K562 (cell line): ENCODE measurements around the gene ZC3H7B. TPM values are rescaled to one million over a fixed set of nuclear protein-coding genes. Genes with fewer than 3 reads are reported as not detected.
A peak's percentile ranks its signal among the peaks of the same experiment; 100 is the strongest.

Source experiments
- ATAC-seq: fragments of 200-7000 bp; cut with Tn5 transposase; 3 replicates; pipeline ENCODE4 v1.9.1; 2020; ENCODE audit warnings: moderate library complexity
- BruUV-seq: library from RNA; stranded (reverse); fragments of 400-500 nt; replicated peaks from 2 replicates; lab custom pipeline; 2021; lab: Mats Ljungman, UMichigan
- CTCF ChIA-PET: fragments of 300-600 bp; formaldehyde crosslinking; extraction: SDS; loops from one replicate; lab custom pipeline; 2021; ENCODE audit warnings: low intra/inter-chr PET ratio; lab: Yijun Ruan, JAX
- POLR2A ChIA-PET: fragments of 300-600, 350-650 bp; sonication (Branson Sonifier 250); formaldehyde crosslinking; extraction: SDS; loops from one replicate; lab custom pipeline; 2021; ENCODE audit warnings: antibody characterized with exemption, inconsistent platforms; lab: Yijun Ruan, JAX
- DNase-seq, 4 experiments: peaks; one replicate each; pipeline versions ENCODE4 v3.0.0 to v3.0.0-alpha.2; 2011 to 2018; ENCODE audit warnings: low spot score in 3 of 4, mixed read lengths in 3 of 4; ENCODE audit errors: extremely low read depth in 1 of 4
- FAIRE-seq: peaks from 2 replicates; lab custom pipeline; 2011; peaks lifted over from hg19 to GRCh38; lab: Jason Lieb, UNC
- H2AFZ ChIP-seq: 2 replicates; pipeline ENCODE4 v1.6.0; 2011; ENCODE audit warnings: low read depth, low read length, control low read depth, inconsistent platforms
- H3K27ac ChIP-seq: fragments of 200-600 bp; 3 replicates; pipeline ENCODE4 v1.8.0; 2011; ENCODE audit warnings: low read depth, mild to moderate bottlenecking, control low read depth, inconsistent platforms, low read length, moderate library complexity, mixed read lengths; ENCODE audit errors: extremely low read depth
- H3K27me3 ChIP-seq, 2 experiments: fragments of 300-600 bp in 1 of 2; 2 replicates in 1 of 2; 3 replicates in 1 of 2; pipeline versions ENCODE4 v1.6.0 to v1.8.0; 2011; ENCODE audit warnings: inconsistent platforms in 2 of 2, low read length in 2 of 2, mild to moderate bottlenecking in 1 of 2, mixed read lengths in 1 of 2, moderate library complexity in 1 of 2; ENCODE audit not compliant: control insufficient read depth in 2 of 2, insufficient read depth in 2 of 2
- H3K36me3 ChIP-seq: fragments of 300-600 bp; 3 replicates; pipeline ENCODE4 v1.8.0; 2011; ENCODE audit warnings: mild to moderate bottlenecking, low read length, inconsistent platforms; ENCODE audit not compliant: control insufficient read depth, insufficient read depth
- H3K4me1 ChIP-seq, 2 experiments: fragments of 200-600 bp in 1 of 2; replicated peaks in 1 of 2; 2 replicates in 1 of 2; 3 replicates in 1 of 2; pipeline versions ENCODE4 v1.5.1 to v1.8.0; 2011; ENCODE audit warnings: inconsistent platforms in 2 of 2, low read length in 2 of 2, mild to moderate bottlenecking in 1 of 2, mixed read lengths in 1 of 2, moderate library complexity in 1 of 2; ENCODE audit not compliant: control insufficient read depth in 2 of 2, insufficient read depth in 2 of 2
- H3K4me2 ChIP-seq: 2 replicates; pipeline ENCODE4 v1.6.1; 2011; ENCODE audit warnings: low read length, control low read depth, inconsistent platforms, mixed read lengths; ENCODE audit not compliant: insufficient read depth
- H3K4me3 ChIP-seq: fragments of 200-600 bp; sonication (generic), shearing (Covaris generic); 2 replicates; pipeline ENCODE4 v1.5.1; 2016; ENCODE audit warnings: control low read depth, inconsistent platforms
- H3K79me2 ChIP-seq: fragments of 200-600 bp; 3 replicates; pipeline ENCODE4 v1.8.0; 2011; ENCODE audit warnings: low read length, inconsistent platforms; ENCODE audit not compliant: control insufficient read depth, insufficient read depth
- H3K9ac ChIP-seq, 2 experiments: 2 replicates each; pipeline versions ENCODE4 v1.6.0 to v1.6.1; 2011; ENCODE audit warnings: low read depth in 2 of 2, low read length in 2 of 2, control low read depth in 1 of 2, inconsistent platforms in 1 of 2, mild to moderate bottlenecking in 1 of 2, mixed read lengths in 1 of 2; ENCODE audit not compliant: insufficient read depth in 1 of 2
- H3K9me1 ChIP-seq: one replicate; pipeline ENCODE4 v1.6.0; 2011; ENCODE audit warnings: inconsistent platforms, mild to moderate bottlenecking, low read length, moderate library complexity; ENCODE audit not compliant: control insufficient read depth, insufficient read depth
- H3K9me3 ChIP-seq: replicated peaks from 2 replicates; pipeline ENCODE4 v1.5.1; 2011; ENCODE audit warnings: low read depth, low read length, inconsistent platforms; ENCODE audit not compliant: control insufficient read depth, insufficient read depth
- H4K20me1 ChIP-seq: replicated peaks from 2 replicates; pipeline ENCODE4 v1.6.1; 2011; ENCODE audit warnings: low read length, inconsistent platforms, mixed read lengths; ENCODE audit not compliant: control insufficient read depth, insufficient read depth
- ATF3 ChIP-seq, 2 experiments: fragments of 450-650 bp in 1 of 2; sonication (generic) in 1 of 2; formaldehyde crosslinking in 1 of 2; IDR thresholded peaks in 1 of 2; conservative IDR thresholded peaks in 1 of 2; 2 replicates each; pipeline versions ENCODE4 v1.6.1 to v1.8.1; 2016 to 2023; ENCODE audit warnings: mild to moderate bottlenecking in 2 of 2, moderate library complexity in 2 of 2, inconsistent platforms in 1 of 2, missing genetic modification reagents in 1 of 2
- CREM ChIP-seq: IDR thresholded peaks from 2 replicates; pipeline ENCODE4 v1.6.1; 2014; ENCODE audit warnings: antibody characterized with exemption, low read depth
- DPF2 ChIP-seq: fragments of 450-650 bp; IDR thresholded peaks from 2 replicates; pipeline ENCODE4 v1.6.1; 2016
- ETV5 ChIP-seq: sonication (generic); formaldehyde crosslinking; IDR thresholded peaks from 2 replicates; pipeline ENCODE4 v1.4.0; 2020; ENCODE audit warnings: low read depth, mild to moderate bottlenecking, missing genetic modification reagents
- FOS ChIP-seq: IDR thresholded peaks from 3 replicates; pipeline ENCODE4 v1.6.1; 2011; ENCODE audit not compliant: insufficient read length; ENCODE audit errors: extremely low read depth
- FOSL1 ChIP-seq: fragments of 200-800 bp; sonication (Bioruptor generic); conservative IDR thresholded peaks from 2 replicates; pipeline ENCODE4 v1.6.1; 2016; ENCODE audit warnings: missing genetic modification characterization, missing compliant biosample characterization
- FOXA3 ChIP-seq, 2 experiments: fragments of 450-650 bp in 1 of 2; sonication (generic) in 1 of 2; formaldehyde crosslinking; IDR thresholded peaks in 1 of 2; conservative IDR thresholded peaks in 1 of 2; 2 replicates each; pipeline versions ENCODE4 v1.4.0 to v1.8.0; 2020 to 2022; ENCODE audit warnings: mild to moderate bottlenecking in 2 of 2, missing genetic modification reagents in 1 of 2
- FOXM1 ChIP-seq, 2 experiments: fragments of 450-650 bp in 1 of 2; sonication (generic) in 1 of 2; formaldehyde crosslinking in 1 of 2; IDR thresholded peaks; 2 replicates each; pipeline versions ENCODE4 v1.6.1 to v1.9.0; 2017 to 2022; ENCODE audit warnings: low read depth in 2 of 2, mild to moderate bottlenecking in 2 of 2, missing genetic modification reagents in 1 of 2, moderate library complexity in 1 of 2
- GABPA ChIP-seq: fragments of 200-800 bp; sonication (Bioruptor generic); conservative IDR thresholded peaks from 2 replicates; pipeline ENCODE4 v1.6.1; 2016; ENCODE audit warnings: low read depth, missing genetic modification characterization, missing compliant biosample characterization
- JUN ChIP-seq, 2 experiments: sonication (generic) in 1 of 2; formaldehyde crosslinking in 1 of 2; IDR thresholded peaks; 2 replicates each; pipeline versions ENCODE4 v1.6.1 to v1.8.0; 2012 to 2022; ENCODE audit warnings: borderline replicate concordance in 2 of 2, mild to moderate bottlenecking in 2 of 2, improper control_type of control experiment in 1 of 2, low read depth in 1 of 2, low read length in 1 of 2, missing genetic modification reagents in 1 of 2
- JUND ChIP-seq, 2 experiments: IDR thresholded peaks; 2 replicates in 1 of 2; 3 replicates in 1 of 2; pipeline ENCODE4 v1.6.1; 2011; ENCODE audit warnings: borderline replicate concordance in 2 of 2, low read depth in 2 of 2, low read length in 2 of 2, improper control_type of control experiment in 1 of 2, missing biosample characterization in 1 of 2, missing genetic modification characterization in 1 of 2, missing genetic modification reagents in 1 of 2
- SMARCE1 ChIP-seq: fragments of 450-650 bp; IDR thresholded peaks from 2 replicates; pipeline ENCODE4 v1.7.1; 2016; ENCODE audit warnings: mild to moderate bottlenecking
- XRCC3 ChIP-seq: fragments of 450-650 bp; IDR thresholded peaks from 2 replicates; pipeline ENCODE4 v1.6.1; 2017; ENCODE audit warnings: mild to moderate bottlenecking, moderate library complexity
- ZFPM2 ChIP-seq: fragments of 250-450 bp; sonication (Bioruptor Pico); IDR thresholded peaks from 2 replicates; pipeline ENCODE4 v1.5.1; 2022; ENCODE audit warnings: mild to moderate bottlenecking
- ZNF76 ChIP-seq: fragments of 250-450 bp; sonication (Bioruptor Pico); IDR thresholded peaks from 2 replicates; pipeline ENCODE4 v1.4.0; 2020; ENCODE audit warnings: mild to moderate bottlenecking, moderate library complexity, borderline replicate concordance
- WGBS: fragments of 100-300 bp; shearing (Covaris generic); methylation state at CpG from one replicate; pipeline ENCODE4 v1.1.6; 2016; ENCODE audit warnings: low coverage, mixed read lengths; ENCODE audit not compliant: insufficient coverage; ENCODE audit errors: missing lambda C conversion rate; 5-methylcytosine and 5-hydroxymethylcytosine counted together
- in situ Hi-C: fragments of 300-500 bp; cut with MboI; formaldehyde crosslinking; loops from 4 replicates; pipeline ENCODE4 v1.15.0; 2018; ENCODE audit warnings: inconsistent platforms, mixed read lengths
- intact Hi-C: fragments of 100-400 bp; cut with micrococcal nuclease; formaldehyde crosslinking; loops from 2 replicates; pipeline ENCODE4 v1.14.2; 2022
- polyA plus RNA-seq, 8 experiments: library from polyadenylated mRNA; depleted of rRNA in 4 of 8; stranded (reverse) in 5 of 8; unstranded in 3 of 8; fragments of >200 nt; fragmentation: Nextera tagmentation in 2 of 8; fragmentation: Illumina TruSeq in 1 of 8; extraction: Ambion mirVana in 2 of 8; extraction: Trizol in 1 of 8; gene quantifications; 2 replicates each; pipeline versions ENCODE4 v1.2.1 to v1.2.3, GENCODE V29; 2011 to 2014; ENCODE audit warnings: inconsistent platforms in 1 of 8, missing spikeins in 1 of 8
- total RNA-seq, 7 experiments: library from RNA; depleted of rRNA in 6 of 7; stranded (reverse); fragments of >200 nt in 6 of 7; fragmentation: Illumina TruSeq in 2 of 7; extraction: Trizol in 2 of 7; gene quantifications; 2 replicates each; pipeline versions ENCODE4 v1.2.1 to v1.2.3, GENCODE V29; 2011 to 2021; ENCODE audit warnings: low replicate concordance in 1 of 7

ZC3H7B gene
- total and polyA plus RNA-seq, 9 of the 15 experiments (the other 6 are each of a cell fraction or from before 2014, with no cell fraction given), result 0.07 to 49.8 (median 26.8) TPM

GRCh38 chr22:41288245-41288946 lies 12.9 kb upstream of the ZC3H7B start:
- Histone ChIP-seq H3K27me3 (no peaks in the 10 kb centered on the region), H4K20me1 (no peaks in the 10 kb centered on the region), H3K79me2 (peaks cover 24% of the 10 kb centered on the region), H3K36me3 (peaks cover 14% of the 10 kb centered on the region), H3K9me3 (no peaks in the 10 kb centered on the region), H3K4me3 (no peak overlapping the region), H3K9me1 (no peaks in the 10 kb centered on the region), H3K27ac (no peak overlapping the region; the same call in 2 of the 3 replicates), H3K9ac (peak overlapping the region in 1 of 2 experiments; percentile 8; a peak in 1 of 4 replicates), H3K4me1 (peaks cover 12 to 20% of the 10 kb centered on the region in 2 experiments), H3K4me2 (no peak overlapping the region), H2AFZ (peak overlapping the region; percentile 72)
- in situ Hi-C loops, result no loop called here
- FAIRE-seq (no peak), DNase-seq (no peak), ATAC-seq (no peak)
- ChIA-PET POLR2A (interaction anchor here (0.7 to 2.0 kb wide), 2 partner anchors 14 to 1087 kb away, joined by 3 to 11 read pairs; partner anchors contain the start of gene ZC3H7B), CTCF (no interaction called here)
- intact Hi-C loops, result loop anchor here (5.0 to 10.0 kb wide), 2 partner anchors 94 to 176 kb away; partner anchors contain the start of genes ACO2, PHF5A and TEF
- no TSS peak for BruUV-seq
- 34% methylated on average over 7 of the region's 9 CpGs for WGBS
- TF ChIP-seq FOXA3 (CRISPR knock-in tag; conservative IDR thresholded peaks at IDR 0.05 in 1 of 2, IDR thresholded peaks at IDR 0.05 in 1 of 2) (peak; percentile 72 to 84; a peak in 3 of 4 replicates), GABPA (tag) (peak; percentile 29; the same call in 1 of the 2 replicates), SMARCE1 (peak; percentile 51; the same call in 1 of the 2 replicates), ZFPM2 (no peak), JUND (IDR thresholded peaks at IDR 0.05; ENCODE audit: borderline replicate concordance, low read depth, low read length) (peak; percentile 90), JUND (tag; IDR thresholded peaks at IDR 0.05; ENCODE audit: borderline replicate concordance, low read depth, low read length) (peak; percentile 76; the same call in 1 of the 3 replicates), XRCC3 (no peak), ETV5 (CRISPR knock-in tag) (peak; percentile 27; the same call in 1 of the 2 replicates), FOXM1 (IDR thresholded peaks at IDR 0.05; ENCODE audit: low read depth) (no peak), FOXM1 (CRISPR knock-in tag; IDR thresholded peaks at IDR 0.05; ENCODE audit: low read depth) (no peak), CREM (no peak), ZNF76 (CRISPR knock-in tag) (no peak), JUN (IDR thresholded peaks at IDR 0.05; ENCODE audit: borderline replicate concordance, low read depth, low read length) (peak; percentile 49; the same call in 1 of the 2 replicates), JUN (CRISPR knock-in tag; IDR thresholded peaks at IDR 0.05; ENCODE audit: borderline replicate concordance) (no peak), DPF2 (0 out of 2 replicates have a peak, but pooled peaks have one; percentile 26), FOSL1 (peak; percentile 85), FOS (peak; percentile 18), ATF3 (IDR thresholded peaks at IDR 0.05) (peak; percentile 68; the same call in 1 of the 2 replicates), ATF3 (CRISPR knock-in tag; conservative IDR thresholded peaks at IDR 0.05) (no peak)
